ENCODE measurements around the gene CAPZA1. TPM values are rescaled to one million over a fixed set of nuclear protein-coding genes. Genes with fewer than 3 reads are reported as not detected.

CAPZA1 gene
- total and polyA plus RNA-seq, 2 of the 8 experiments (the other 6 are each of a cell fraction or from before 2014, with no cell fraction given): 48.9 to 107 TPM

- H4K20me1 ChIP-seq (replicated peaks in 1 of 2; ENCODE audit: control insufficient read depth in 1 of 2, insufficient read depth in 2 of 2, low read length in 2 of 2): peaks cover 2 to 9% of the 10 kb centered on the region in 2 experiments
- no peaks in the 10 kb centered on the region for H3K4me1 ChIP-seq (replicated peaks in 1 of 4; ENCODE audit: control insufficient read depth in 3 of 4, insufficient read depth in 4 of 4, low read length in 3 of 4)
- H3K27me3 ChIP-seq (replicated peaks in 1 of 4; ENCODE audit: control insufficient read depth in 3 of 4, extremely low read depth in 1 of 4, insufficient read depth in 3 of 4, low read length in 3 of 4): no peaks in the 10 kb centered on the region
- no peak overlapping the region for H3K23ac ChIP-seq (ENCODE audit: insufficient read length)
- H3K79me1 ChIP-seq (ENCODE audit: low read depth, low read length): peaks cover under 1% of the 10 kb centered on the region
- TF ChIP-seq CHD1 (IDR thresholded peaks at IDR 0.05; ENCODE audit: low read depth, low read length): no peak
- TF ChIP-seq RXRA (IDR thresholded peaks at IDR 0.05; ENCODE audit: insufficient read depth, low read depth, low read length): no peak
- TF ChIP-seq BACH1 (IDR thresholded peaks at IDR 0.05; ENCODE audit: low read length): no peak
- TF ChIP-seq BCL11A (IDR thresholded peaks at IDR 0.05; ENCODE audit: low read depth in 2 of 2, low read length in 2 of 2): no peak
- peaks cover 21 to 46% (median 27%) of the 10 kb centered on the region in 4 experiments for H3K36me3 ChIP-seq (ENCODE audit: control insufficient read depth in 2 of 4, insufficient read depth in 4 of 4, low read length in 3 of 4)
- H3K79me2 ChIP-seq (ENCODE audit: control insufficient read depth in 1 of 2, insufficient read depth in 2 of 2, low read length in 2 of 2): no peaks in the 10 kb centered on the region
- no peak overlapping the region for H2BK120ac ChIP-seq (replicated peaks; ENCODE audit: low read depth, low read length)
- H3K27ac ChIP-seq (ENCODE audit: low read depth, low read length): no peak overlapping the region; the same call in 1 of the 2 replicates
- no peak overlapping the region for H2BK5ac ChIP-seq (ENCODE audit: low read depth, low read length)
- FAIRE-seq (no peak), DNase-seq (ENCODE audit: low read depth in 1 of 2, low spot score in 2 of 2) (no peak)
- no peak overlapping the region for H3K9ac ChIP-seq (replicated peaks in 1 of 4; ENCODE audit: extremely low read depth in 1 of 4, low read depth in 3 of 4, low read length in 3 of 4)
- no peak overlapping the region for H3K56ac ChIP-seq (replicated peaks; ENCODE audit: insufficient read length, low read depth, low read length)
- H2AK5ac ChIP-seq (ENCODE audit: low read depth, low read length): no peak overlapping the region
- no peak overlapping the region for H2BK15ac ChIP-seq (ENCODE audit: low read length)
- no peak overlapping the region for H2BK12ac ChIP-seq (ENCODE audit: low read depth, low read length)
- WGBS, 2 experiments (ENCODE audit: extremely low coverage in 1 of 2, insufficient coverage in 1 of 2, insufficient read length in 1 of 2, insufficient replicate concordance in 2 of 2, low coverage in 1 of 2, low lambda C conversion rate in 2 of 2, missing lambda C conversion rate in 1 of 2): 86% methylated on average over 5 of the region's 5 CpGs; no CpG with 5 or more reads in 1 of the 2 experiments
- H3K18ac ChIP-seq (ENCODE audit: extremely low read depth, low read length): no peak overlapping the region
- H2AFZ ChIP-seq (ENCODE audit: low read length): no peak overlapping the region
- no peak overlapping the region for H3K4me3 ChIP-seq (ENCODE audit: extremely low read depth in 1 of 4, insufficient read depth in 2 of 4, low read depth in 3 of 4, low read length in 4 of 4)
- H3K23me2 ChIP-seq (ENCODE audit: low read depth, low read length): no peaks in the 10 kb centered on the region
- no peaks in the 10 kb centered on the region for H3K9me3 ChIP-seq (ENCODE audit: insufficient read depth in 2 of 2, low read depth in 1 of 2, low read length in 1 of 2)
- no peak overlapping the region for H4K91ac ChIP-seq (replicated peaks; ENCODE audit: insufficient read length, low read length)
- no peak overlapping the region for H3K14ac ChIP-seq (ENCODE audit: insufficient read length)
- H4K5ac ChIP-seq (ENCODE audit: insufficient read length, low read depth, low read length): no peak overlapping the region
- no peak overlapping the region for H4K8ac ChIP-seq (ENCODE audit: extremely low read depth, insufficient read depth, low read length)
- POLR2A ChIA-PET (ENCODE audit: partially characterized antibody): interaction anchor here (1.2 to 3.4 kb wide), 2 partner anchors 10 to 12 kb away, joined by 3 to 23 read pairs; no protein-coding TSS in a partner anchor
- H3K4ac ChIP-seq (replicated peaks; ENCODE audit: insufficient read length, low read depth, low read length): no peak overlapping the region
- CTCF ChIA-PET (ENCODE audit: partially characterized antibody): interaction anchor here (1.4 to 1.5 kb wide), 2 partner anchors 14 to 112 kb away, joined by 3 to 6 read pairs; no protein-coding TSS in a partner anchor
- no peak overlapping the region for H2BK20ac ChIP-seq (ENCODE audit: low read length)
- H3K4me2 ChIP-seq (ENCODE audit: insufficient read depth in 1 of 2, low read depth in 2 of 2, low read length in 2 of 2): no peak overlapping the region
Measured at GRCh38 chr1:112692681-112693080, 73.0 kb downstream of the CAPZA1 start.
